Breast epithelium (tissue), 3 donors: Measurements from ENCODE around the gene FGF9.

ENCODE experiments used
- POLR2A ChIP-seq: fragments of 450-650 bp; IDR thresholded peaks from one replicate; pipeline ENCODE4 v1.6.1; 2016; ENCODE audit warnings: antibody characterized with exemption, mild to moderate bottlenecking, moderate library complexity
- POLR2AphosphoS5 ChIP-seq, 3 donors: sonication (generic); formaldehyde crosslinking; IDR thresholded peaks; one replicate each; pipeline ENCODE4 v1.6.1; 2017; ENCODE audit warnings: antibody characterized with exemption in 3 of 3
- TF ChIP-seq, protein P1 (sequence below), 3 donors: fragments of 450-650 bp; IDR thresholded peaks; one replicate each; pipeline ENCODE4 v1.5.1; 2016 to 2017; ENCODE audit warnings: antibody characterized with exemption in 3 of 3, mild to moderate bottlenecking in 3 of 3, moderate library complexity in 3 of 3

GRCh38 chr13:21695546-21695945 is 24.7 kb downstream of the FGF9 start:
- TF ChIP-seq POLR2A (no peak), POLR2AphosphoS5 (IDR thresholded peaks at IDR 0.05) (no peak)
- TF ChIP-seq, protein P1, sequence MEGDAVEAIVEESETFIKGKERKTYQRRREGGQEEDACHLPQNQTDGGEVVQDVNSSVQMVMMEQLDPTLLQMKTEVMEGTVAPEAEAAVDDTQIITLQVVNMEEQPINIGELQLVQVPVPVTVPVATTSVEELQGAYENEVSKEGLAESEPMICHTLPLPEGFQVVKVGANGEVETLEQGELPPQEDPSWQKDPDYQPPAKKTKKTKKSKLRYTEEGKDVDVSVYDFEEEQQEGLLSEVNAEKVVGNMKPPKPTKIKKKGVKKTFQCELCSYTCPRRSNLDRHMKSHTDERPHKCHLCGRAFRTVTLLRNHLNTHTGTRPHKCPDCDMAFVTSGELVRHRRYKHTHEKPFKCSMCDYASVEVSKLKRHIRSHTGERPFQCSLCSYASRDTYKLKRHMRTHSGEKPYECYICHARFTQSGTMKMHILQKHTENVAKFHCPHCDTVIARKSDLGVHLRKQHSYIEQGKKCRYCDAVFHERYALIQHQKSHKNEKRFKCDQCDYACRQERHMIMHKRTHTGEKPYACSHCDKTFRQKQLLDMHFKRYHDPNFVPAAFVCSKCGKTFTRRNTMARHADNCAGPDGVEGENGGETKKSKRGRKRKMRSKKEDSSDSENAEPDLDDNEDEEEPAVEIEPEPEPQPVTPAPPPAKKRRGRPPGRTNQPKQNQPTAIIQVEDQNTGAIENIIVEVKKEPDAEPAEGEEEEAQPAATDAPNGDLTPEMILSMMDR (IDR thresholded peaks at IDR 0.05): no peak
